HG03175 (cell line): ENCODE results near the gene IFFO2.

Experiments
- ATAC-seq: cut with Tn5 transposase; IDR thresholded peaks from one replicate; pipeline ENCODE4 v1.9.1; 2021; ENCODE audit warnings: mild to moderate bottlenecking, moderate library complexity; ENCODE audit not compliant: unreplicated experiment

IFFO2 gene

GRCh38 chr1:18972991-18973390, 16.5 kb upstream of the IFFO2 start:
- ATAC-seq: no peak

- no peak for ATAC-seq
These were observed 16.1 kb upstream of the IFFO2 start for GRCh38 chr1:18972531-18972930.

- no peak for ATAC-seq
These were observed 14.3 kb upstream of the IFFO2 start for GRCh38 chr1:18970762-18971161.

GRCh38 chr1:18970358-18970757, 13.9 kb upstream of the IFFO2 start:
- ATAC-seq: no peak

GRCh38 chr1:18967066-18967690, 10.7 kb upstream of the IFFO2 start:
- no peak for ATAC-seq

- ATAC-seq: no peak
These were observed 9.0 kb upstream of the IFFO2 start for GRCh38 chr1:18965206-18966173.

- ATAC-seq: no peak
These were observed 7.5 kb upstream of the IFFO2 start for GRCh38 chr1:18963968-18964367.

GRCh38 chr1:18962855-18963737, 6.6 kb upstream of the IFFO2 start:
- no peak for ATAC-seq

- no peak for ATAC-seq
These were observed 5.7 kb upstream of the IFFO2 start for GRCh38 chr1:18962121-18962721.

- no peak for ATAC-seq
These were observed 4.3 kb upstream of the IFFO2 start for GRCh38 chr1:18960821-18961220.

GRCh38 chr1:18960409-18960808, 3.9 kb upstream of the IFFO2 start:
- no peak for ATAC-seq

GRCh38 chr1:18959591-18959990, 3.1 kb upstream of the IFFO2 start:
- no peak for ATAC-seq

- ATAC-seq: no peak
These were observed 1.2 kb upstream of the IFFO2 start for GRCh38 chr1:18957532-18958300.

- ATAC-seq: no peak
These were observed 653 bp upstream of the IFFO2 start for GRCh38 chr1:18957136-18957521.

GRCh38 chr1:18955441-18956192, 859 bp downstream of the IFFO2 start:
- ATAC-seq: peak; percentile 12

- ATAC-seq: no peak
These were observed 1.4 kb downstream of the IFFO2 start for GRCh38 chr1:18955131-18955440.

GRCh38 chr1:18954270-18955071, 2.0 kb downstream of the IFFO2 start:
- ATAC-seq: no peak

GRCh38 chr1:18953731-18954231, 2.7 kb downstream of the IFFO2 start:
- no peak for ATAC-seq
